ENCODE results near the gene CDK11B.

Gene CDK11B

DNA sequence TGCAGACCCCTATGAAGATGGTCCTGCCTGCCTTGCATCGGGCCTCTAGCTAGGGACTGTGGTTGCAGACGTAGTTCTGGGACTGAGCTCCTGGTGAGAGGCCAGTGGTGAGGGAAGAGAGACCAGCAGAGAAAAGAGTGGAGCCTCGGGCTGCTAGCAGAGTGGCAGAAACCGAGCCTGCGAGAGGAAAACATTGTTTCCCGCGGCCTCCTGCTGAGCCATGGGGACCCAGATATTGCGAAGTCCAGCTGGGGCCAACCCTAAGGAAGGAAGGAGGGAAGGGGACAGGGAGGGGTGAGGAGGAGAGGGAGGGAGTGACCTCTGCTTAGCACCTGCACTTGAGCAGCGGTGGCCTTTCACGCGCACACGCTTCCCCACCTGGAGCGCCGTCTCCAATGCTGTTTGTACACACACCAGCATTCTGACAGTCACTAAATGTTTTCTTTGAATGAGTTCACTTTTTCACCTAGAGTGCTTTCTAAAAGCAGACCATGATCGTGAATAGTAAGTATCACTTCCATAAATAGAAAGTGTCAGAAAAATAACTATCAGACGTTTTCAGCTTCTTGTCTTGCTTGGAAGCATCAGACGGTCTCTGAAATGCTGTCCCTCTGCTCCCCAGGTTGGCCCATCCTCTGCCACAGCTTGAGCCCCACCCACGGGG, 56.4 kb downstream of the CDK11B start:
- Histone ChIP-seq H3K4me1 (ENCODE audit: control insufficient read depth, low read depth, low read length) (no peaks in the 10 kb centered on the region), H3K9me3 (ENCODE audit: control insufficient read depth, low read depth, low read length) (no peaks in the 10 kb centered on the region), H3K27ac (ENCODE audit: low read length) (no peak overlapping the region), H3K9ac (ENCODE audit: low read length) (no peak overlapping the region), H3K4me3 (ENCODE audit: low read length) (no peak overlapping the region), H3K27me3 (ENCODE audit: control insufficient read depth, insufficient read depth, low read length) (peaks cover 56% of the 10 kb centered on the region), H3K36me3 (ENCODE audit: control insufficient read depth, low read depth, low read length) (no peaks in the 10 kb centered on the region)

DNA sequence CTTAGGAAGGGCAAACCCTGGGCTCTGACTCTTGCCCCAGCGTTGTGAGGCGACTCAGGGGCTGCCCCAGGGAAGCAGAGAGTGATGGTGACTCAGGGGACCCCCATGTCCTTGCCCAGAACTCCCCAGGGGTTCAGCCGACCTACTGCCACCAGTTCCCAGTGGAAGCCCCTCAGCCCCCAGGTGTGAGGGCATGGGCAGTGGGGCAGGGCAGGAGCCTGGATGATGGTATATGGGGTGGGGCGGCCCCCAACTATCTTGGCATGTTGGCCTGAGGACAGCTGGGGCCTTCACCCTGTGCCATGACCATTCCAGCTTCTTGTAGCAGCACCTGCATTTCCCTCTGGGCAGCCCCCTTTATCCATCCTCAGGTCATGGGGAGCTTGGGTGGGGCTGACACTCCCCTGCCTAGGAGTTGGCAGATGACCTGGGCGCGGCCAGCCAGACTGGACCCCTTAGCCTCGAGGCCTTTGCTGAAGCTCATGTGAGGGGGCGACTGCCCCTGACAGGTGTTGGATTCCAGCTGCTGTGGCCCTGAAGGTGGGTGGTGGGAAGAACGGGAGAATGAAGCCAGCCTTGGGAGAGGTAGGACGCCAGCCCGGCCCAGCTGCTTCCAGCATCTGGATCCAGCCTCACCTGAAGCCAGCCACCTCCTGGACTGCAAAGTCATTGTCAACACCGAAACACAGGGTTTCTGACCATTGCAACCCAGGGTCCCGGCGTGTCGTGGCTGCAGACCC, 57.1 kb downstream of the CDK11B start:
- peaks cover 56% of the 10 kb centered on the region for H3K27me3 ChIP-seq (ENCODE audit: control insufficient read depth, insufficient read depth, low read length)
- H3K4me1 ChIP-seq (ENCODE audit: control insufficient read depth, low read depth, low read length) = no peaks in the 10 kb centered on the region
- H3K27ac ChIP-seq (ENCODE audit: low read length) = no peak overlapping the region
- H3K36me3 ChIP-seq (ENCODE audit: control insufficient read depth, low read depth, low read length) = no peaks in the 10 kb centered on the region
- H3K9ac ChIP-seq (ENCODE audit: low read length) = no peak overlapping the region
- H3K9me3 ChIP-seq (ENCODE audit: control insufficient read depth, low read depth, low read length) = no peaks in the 10 kb centered on the region
- H3K4me3 ChIP-seq (ENCODE audit: low read length) = no peak overlapping the region

DNA sequence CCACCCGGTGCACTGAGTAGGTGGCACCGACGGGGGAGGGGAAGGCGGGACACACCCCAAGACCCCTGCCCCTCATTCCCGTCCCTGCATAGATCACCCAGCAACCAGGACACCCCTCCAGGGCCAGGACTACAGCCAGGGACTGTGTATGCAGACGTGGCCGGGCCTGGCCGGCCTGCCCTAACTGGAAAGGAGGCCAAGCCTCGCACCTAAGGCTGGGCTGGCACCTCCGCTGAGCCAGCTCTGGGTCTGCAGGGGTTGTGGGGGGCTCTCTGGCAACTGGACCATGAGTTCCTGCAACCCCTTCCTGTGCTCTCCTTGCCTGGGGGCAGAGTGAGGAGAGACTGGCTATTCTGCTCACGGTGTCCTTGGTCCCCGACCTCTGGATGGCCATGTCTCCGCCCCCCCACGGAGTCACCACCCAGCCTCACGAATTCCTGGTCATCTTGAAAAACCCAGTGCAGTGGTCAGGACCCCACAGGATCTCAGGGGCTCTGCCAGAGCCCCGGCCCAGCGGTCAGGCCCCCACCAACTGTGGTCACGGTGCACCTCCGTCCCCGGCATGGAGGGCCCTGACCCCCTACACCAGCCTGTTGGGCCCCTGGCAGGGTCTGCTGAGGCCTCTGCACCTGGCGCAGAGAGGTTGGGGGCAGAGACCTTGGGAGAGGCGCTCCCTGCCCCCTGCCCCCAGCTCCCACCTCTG, 57.8 kb downstream of the CDK11B start:
- H3K36me3 ChIP-seq (ENCODE audit: control insufficient read depth, low read depth, low read length) = no peaks in the 10 kb centered on the region
- peaks cover 63% of the 10 kb centered on the region for H3K27me3 ChIP-seq (ENCODE audit: control insufficient read depth, insufficient read depth, low read length)
- no peak overlapping the region for H3K9ac ChIP-seq (ENCODE audit: low read length)
- H3K27ac ChIP-seq (ENCODE audit: low read length) = no peak overlapping the region
- H3K4me3 ChIP-seq (ENCODE audit: low read length) = peak overlapping the region; percentile 22
- H3K4me1 ChIP-seq (ENCODE audit: control insufficient read depth, low read depth, low read length) = no peaks in the 10 kb centered on the region
- H3K9me3 ChIP-seq (ENCODE audit: control insufficient read depth, low read depth, low read length) = no peaks in the 10 kb centered on the region

DNA sequence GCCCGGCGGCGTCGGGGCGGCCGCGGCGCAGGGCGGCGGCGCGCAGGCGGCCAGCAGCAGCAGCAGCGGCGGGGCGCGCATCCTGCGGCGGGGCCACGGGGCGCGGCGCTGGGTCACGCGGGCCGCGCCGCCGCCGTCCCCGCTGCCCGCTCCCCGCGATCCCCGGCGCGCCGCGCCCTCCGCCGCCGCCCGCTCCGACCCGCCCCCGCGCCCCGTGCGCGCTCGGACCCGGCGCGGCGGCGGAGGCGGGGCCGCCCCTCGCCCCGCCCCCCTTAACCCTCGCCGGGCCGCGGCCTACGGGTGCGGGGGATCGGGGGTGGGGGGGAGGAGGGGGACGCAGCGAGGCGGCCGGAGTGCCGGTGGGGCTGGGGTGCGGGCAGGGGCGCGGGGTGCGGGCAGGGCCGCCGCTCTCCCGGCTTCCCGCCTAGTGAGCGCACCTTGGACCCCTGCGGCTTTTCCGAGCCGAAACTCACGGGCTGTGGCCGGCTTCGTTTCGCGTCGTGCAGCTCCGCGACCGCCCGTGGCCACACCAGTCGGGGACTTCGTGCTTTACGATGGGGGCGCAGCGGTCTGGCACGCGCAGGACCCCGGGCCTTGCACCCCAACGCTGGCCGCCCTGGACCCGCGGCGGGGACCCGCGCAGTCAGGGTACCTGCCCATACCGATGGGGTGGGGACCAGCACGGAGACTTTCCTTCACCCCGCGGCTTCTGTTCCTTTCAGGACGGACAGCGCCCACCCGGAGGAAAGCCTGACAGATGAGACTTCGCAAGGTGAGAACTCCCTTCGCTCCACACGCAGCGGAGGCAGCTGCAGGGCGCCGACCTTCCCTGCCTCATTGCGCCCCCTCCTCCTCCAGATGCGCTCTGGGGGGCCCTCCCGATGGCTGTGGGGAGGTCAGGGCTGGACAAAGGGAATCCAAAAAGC, 58.6 kb downstream of the CDK11B start, which contains the start of gene FNDC10:
Gene FNDC10 (minus strand): TSS at position 201 of the 926 bp plus-strand sequence. CDS start 120 bp downstream, at position 81.
- Histone ChIP-seq H3K4me3 (ENCODE audit: low read length) (peak within 1 kb of the TSS; percentile 22), H3K36me3 (ENCODE audit: control insufficient read depth, low read depth, low read length) (no peaks in the 10 kb centered on the region), H3K27ac (ENCODE audit: low read length) (no peak within 1 kb of the TSS), H3K27me3 (ENCODE audit: control insufficient read depth, insufficient read depth, low read length) (peaks cover 71% of the 10 kb centered on the region), H3K9me3 (ENCODE audit: control insufficient read depth, low read depth, low read length) (no peaks in the 10 kb centered on the region), H3K4me1 (ENCODE audit: control insufficient read depth, low read depth, low read length) (no peaks in the 10 kb centered on the region), H3K9ac (ENCODE audit: low read length) (no peak within 1 kb of the TSS)

DNA sequence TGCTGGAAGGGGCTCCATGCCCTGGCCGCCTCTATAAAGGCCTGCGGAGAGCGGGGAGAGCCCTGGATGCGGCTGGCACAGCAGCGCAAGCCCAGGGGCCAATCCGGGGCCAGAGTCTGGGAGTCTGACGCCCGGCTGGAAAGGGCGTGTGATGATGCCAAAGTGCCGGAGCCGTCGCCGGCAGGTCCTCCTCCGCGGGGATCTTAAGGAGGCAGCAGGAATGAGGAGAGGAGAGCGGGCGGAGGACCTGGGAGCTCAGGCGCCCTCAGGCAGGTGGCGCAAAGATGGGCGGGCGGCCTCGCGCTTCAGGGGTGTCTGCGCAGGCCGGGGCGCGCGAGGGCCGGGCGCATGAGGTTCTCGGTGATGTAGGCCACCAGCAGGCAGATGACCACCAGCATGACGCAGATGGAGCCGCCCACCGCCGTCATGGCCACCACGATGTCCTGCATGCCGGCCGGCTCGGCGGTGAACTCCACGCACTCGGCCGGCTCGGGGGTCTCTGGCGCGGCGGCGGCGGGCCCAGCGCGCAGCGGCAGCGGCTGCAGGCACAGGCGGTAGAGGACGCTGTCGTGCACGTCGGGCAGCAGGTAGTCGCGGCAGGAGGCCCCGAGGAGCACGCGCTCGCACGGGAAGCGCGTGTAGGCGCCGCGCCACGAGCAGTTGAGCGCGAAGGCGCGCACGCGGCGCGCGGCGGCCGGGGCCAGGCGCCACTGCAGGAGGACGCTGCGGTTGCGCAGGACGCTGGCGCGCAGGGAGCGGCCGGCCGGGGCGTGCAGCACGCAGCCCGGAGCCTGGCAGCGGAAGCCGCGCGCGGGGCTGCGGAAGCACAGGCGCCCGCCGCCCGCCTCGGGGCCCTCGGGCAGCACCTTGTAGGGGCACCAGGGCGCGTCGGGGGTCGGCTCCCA, 59.5 kb downstream of the CDK11B start:
- H3K4me1 ChIP-seq (ENCODE audit: control insufficient read depth, low read depth, low read length) = no peaks in the 10 kb centered on the region
- no peak overlapping the region for H3K27ac ChIP-seq (ENCODE audit: low read length)
- H3K4me3 ChIP-seq (ENCODE audit: low read length) = peak overlapping the region; percentile 21
- no peak overlapping the region for H3K9ac ChIP-seq (ENCODE audit: low read length)
- H3K36me3 ChIP-seq (ENCODE audit: control insufficient read depth, low read depth, low read length) = no peaks in the 10 kb centered on the region
- H3K27me3 ChIP-seq (ENCODE audit: control insufficient read depth, insufficient read depth, low read length) = peaks cover 71% of the 10 kb centered on the region
- H3K9me3 ChIP-seq (ENCODE audit: control insufficient read depth, low read depth, low read length) = no peaks in the 10 kb centered on the region

DNA sequence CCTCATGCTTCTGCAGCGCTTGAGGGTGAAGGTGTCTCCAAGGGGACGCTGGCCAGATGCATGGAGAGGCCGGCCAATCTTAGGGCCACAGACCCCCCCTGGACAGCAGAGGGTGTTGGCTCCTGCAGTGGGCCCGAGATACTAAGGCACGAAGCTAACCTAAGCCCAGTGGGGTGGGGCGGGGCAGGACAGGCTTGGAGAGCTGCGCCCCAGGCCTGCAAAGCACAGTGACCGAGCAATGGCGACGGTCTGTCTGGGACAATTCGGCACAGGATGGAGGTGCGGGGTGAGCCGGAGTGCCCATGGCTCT, 60.1 kb downstream of the CDK11B start:
- Histone ChIP-seq H3K36me3 (ENCODE audit: control insufficient read depth, low read depth, low read length) (no peaks in the 10 kb centered on the region), H3K9ac (ENCODE audit: low read length) (no peak overlapping the region), H3K27me3 (ENCODE audit: control insufficient read depth, insufficient read depth, low read length) (peaks cover 71% of the 10 kb centered on the region), H3K4me3 (ENCODE audit: low read length) (no peak overlapping the region), H3K4me1 (ENCODE audit: control insufficient read depth, low read depth, low read length) (no peaks in the 10 kb centered on the region), H3K9me3 (ENCODE audit: control insufficient read depth, low read depth, low read length) (no peaks in the 10 kb centered on the region), H3K27ac (ENCODE audit: low read length) (no peak overlapping the region)

GRCh38 chr1:1598051-1598719, 60.6 kb downstream of the CDK11B start:
- no peak overlapping the region for H3K27ac ChIP-seq (ENCODE audit: low read length)
- H3K27me3 ChIP-seq (ENCODE audit: control insufficient read depth, insufficient read depth, low read length) = peaks cover 66% of the 10 kb centered on the region
- H3K9me3 ChIP-seq (ENCODE audit: control insufficient read depth, low read depth, low read length) = no peaks in the 10 kb centered on the region
- H3K4me1 ChIP-seq (ENCODE audit: control insufficient read depth, low read depth, low read length) = no peaks in the 10 kb centered on the region
- no peak overlapping the region for H3K9ac ChIP-seq (ENCODE audit: low read length)
- H3K4me3 ChIP-seq (ENCODE audit: low read length) = no peak overlapping the region
- H3K36me3 ChIP-seq (ENCODE audit: control insufficient read depth, low read depth, low read length) = no peaks in the 10 kb centered on the region

DNA sequence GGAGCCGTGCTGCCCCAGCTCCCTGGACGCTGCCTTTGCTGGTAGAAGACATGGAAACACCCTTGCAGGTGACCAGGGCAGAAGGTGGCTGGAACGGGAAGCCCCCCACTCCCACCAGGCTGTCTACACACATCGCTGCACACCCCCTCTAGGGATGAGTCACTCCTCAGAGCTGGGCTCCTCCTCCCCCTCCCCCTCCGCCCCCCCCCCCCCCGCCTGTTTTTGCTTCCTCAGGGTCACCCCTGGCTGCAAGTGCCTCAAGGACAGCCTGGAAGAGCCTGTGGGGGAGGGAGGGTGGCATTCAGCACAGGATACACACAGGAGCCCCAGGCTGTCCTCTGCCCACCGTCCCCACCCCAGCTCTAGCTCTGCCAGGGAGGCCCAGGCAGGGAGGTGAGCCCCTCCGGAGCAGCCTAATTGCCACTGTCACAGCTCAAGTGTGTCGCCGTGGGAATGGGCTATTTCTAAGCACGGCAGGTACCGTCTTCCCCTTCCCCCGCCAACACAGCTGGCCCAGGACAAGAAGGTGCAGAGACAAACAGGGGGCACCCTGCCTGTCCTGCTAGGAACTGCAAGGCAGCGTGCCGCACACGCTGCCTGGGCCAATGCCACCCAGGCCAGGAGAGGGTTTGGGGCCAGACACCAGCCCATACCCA, 61.4 kb downstream of the CDK11B start:
- no peak overlapping the region for H3K27ac ChIP-seq (ENCODE audit: low read length)
- H3K4me3 ChIP-seq (ENCODE audit: low read length) = no peak overlapping the region
- H3K9ac ChIP-seq (ENCODE audit: low read length) = no peak overlapping the region
- no peaks in the 10 kb centered on the region for H3K36me3 ChIP-seq (ENCODE audit: control insufficient read depth, low read depth, low read length)
- H3K4me1 ChIP-seq (ENCODE audit: control insufficient read depth, low read depth, low read length) = no peaks in the 10 kb centered on the region
- peaks cover 59% of the 10 kb centered on the region for H3K27me3 ChIP-seq (ENCODE audit: control insufficient read depth, insufficient read depth, low read length)
- H3K9me3 ChIP-seq (ENCODE audit: control insufficient read depth, low read depth, low read length) = no peaks in the 10 kb centered on the region

GRCh38 chr1:1596493-1597274, 62.1 kb downstream of the CDK11B start:
- Histone ChIP-seq H3K9me3 (ENCODE audit: control insufficient read depth, low read depth, low read length) (no peaks in the 10 kb centered on the region), H3K9ac (ENCODE audit: low read length) (no peak overlapping the region)

More at GRCh38 chr1:1596493-1597274, 62.1 kb downstream of the CDK11B start:
- Histone ChIP-seq H3K4me1 (ENCODE audit: control insufficient read depth, low read depth, low read length) (no peaks in the 10 kb centered on the region), H3K4me3 (ENCODE audit: low read length) (no peak overlapping the region), H3K27ac (ENCODE audit: low read length) (no peak overlapping the region), H3K27me3 (ENCODE audit: control insufficient read depth, insufficient read depth, low read length) (peaks cover 53% of the 10 kb centered on the region), H3K36me3 (ENCODE audit: control insufficient read depth, low read depth, low read length) (no peaks in the 10 kb centered on the region)

Data from iPS-18a (cell line).